Mucosa of rectum (tissue), 2 donors: ENCODE measurements around the gene HOXB5.

Source experiments
- H3K27ac ChIP-seq, 2 donors: one replicate each; pipeline ENCODE4 v1.7.0; 2013; ENCODE audit warnings: inconsistent platforms in 2 of 2, low read depth in 2 of 2, low read length in 2 of 2
- H3K27me3 ChIP-seq, 2 donors: one replicate each; pipeline ENCODE4 v1.7.0; 2013; ENCODE audit warnings: low read length in 2 of 2; ENCODE audit not compliant: control insufficient read depth in 2 of 2, insufficient read depth in 2 of 2
- H3K36me3 ChIP-seq, 2 donors: one replicate each; pipeline ENCODE4 v1.7.0; 2013; ENCODE audit warnings: low read length in 2 of 2; ENCODE audit not compliant: control insufficient read depth in 2 of 2, insufficient read depth in 2 of 2
- H3K4me1 ChIP-seq, 2 donors: one replicate each; pipeline ENCODE4 v1.7.0; 2013; ENCODE audit warnings: low read length in 2 of 2, mild to moderate bottlenecking in 1 of 2; ENCODE audit not compliant: control insufficient read depth in 2 of 2, insufficient read depth in 2 of 2
- H3K4me3 ChIP-seq, 2 donors: one replicate each; pipeline ENCODE4 v1.7.0; 2013; ENCODE audit warnings: low read length in 2 of 2
- H3K9ac ChIP-seq, 2 donors: one replicate each; pipeline ENCODE4 v1.7.0; 2013; ENCODE audit warnings: low read length in 2 of 2, low read depth in 1 of 2, mild to moderate bottlenecking in 1 of 2
- H3K9me3 ChIP-seq, 2 donors: one replicate each; pipeline ENCODE4 v1.7.0; 2013; ENCODE audit warnings: low read length in 2 of 2; ENCODE audit not compliant: control insufficient read depth in 2 of 2
- donor health status: healthy.
- donor health status: Normal muscosa, but diverticular disease.

HOXB5 gene

DNA sequence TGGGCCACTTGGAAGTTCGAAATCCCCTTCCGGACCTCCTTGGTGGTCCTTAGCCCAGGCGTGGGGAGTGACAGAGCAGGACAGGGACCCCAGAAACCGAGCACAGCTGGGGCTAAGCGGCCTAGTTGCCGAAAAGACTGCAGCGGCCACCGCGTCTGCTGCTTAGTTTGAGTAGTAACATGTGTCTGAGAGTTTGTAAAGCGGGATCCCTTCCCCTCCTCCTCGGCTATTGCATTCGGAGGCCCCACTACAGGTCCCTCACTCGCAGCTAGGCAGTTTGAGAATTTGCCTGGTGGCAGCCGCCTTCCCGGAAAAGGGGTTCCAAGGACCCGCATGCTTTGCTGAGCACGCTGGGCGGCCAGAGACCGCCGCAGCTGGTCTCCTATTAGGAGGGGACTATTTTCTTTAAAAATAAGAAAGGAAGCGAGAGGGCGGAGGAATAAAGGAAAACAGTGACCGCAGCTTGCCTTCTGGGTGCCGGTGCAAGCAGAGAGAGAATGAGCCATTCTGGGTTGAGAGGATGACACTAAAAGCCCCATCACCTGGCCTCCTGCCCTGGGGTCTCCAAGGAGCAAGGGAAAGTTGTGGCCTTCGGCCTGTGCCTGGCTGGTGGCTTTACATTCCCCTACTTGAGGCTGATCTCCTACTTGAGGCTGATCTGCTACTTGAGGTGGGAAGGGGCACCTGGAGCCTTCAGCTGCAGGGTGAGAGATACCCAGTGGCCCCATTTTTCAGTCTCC is 1.1 kb upstream of the HOXB5 start:
- Histone ChIP-seq H3K9me3 (no peaks in the 10 kb centered on the region), H3K4me3 (peak overlapping the region in 1 of 2 donors; percentile 31), H3K27me3 (peaks cover 0 to 2% of the 10 kb centered on the region in 2 donors), H3K9ac (peak overlapping the region in 1 of 2 donors; percentile 1), H3K27ac (peak overlapping the region; percentile 10 to 56), H3K4me1 (peaks cover 41 to 44% of the 10 kb centered on the region in 2 donors), H3K36me3 (peaks cover 23 to 29% of the 10 kb centered on the region in 2 donors)

DNA sequence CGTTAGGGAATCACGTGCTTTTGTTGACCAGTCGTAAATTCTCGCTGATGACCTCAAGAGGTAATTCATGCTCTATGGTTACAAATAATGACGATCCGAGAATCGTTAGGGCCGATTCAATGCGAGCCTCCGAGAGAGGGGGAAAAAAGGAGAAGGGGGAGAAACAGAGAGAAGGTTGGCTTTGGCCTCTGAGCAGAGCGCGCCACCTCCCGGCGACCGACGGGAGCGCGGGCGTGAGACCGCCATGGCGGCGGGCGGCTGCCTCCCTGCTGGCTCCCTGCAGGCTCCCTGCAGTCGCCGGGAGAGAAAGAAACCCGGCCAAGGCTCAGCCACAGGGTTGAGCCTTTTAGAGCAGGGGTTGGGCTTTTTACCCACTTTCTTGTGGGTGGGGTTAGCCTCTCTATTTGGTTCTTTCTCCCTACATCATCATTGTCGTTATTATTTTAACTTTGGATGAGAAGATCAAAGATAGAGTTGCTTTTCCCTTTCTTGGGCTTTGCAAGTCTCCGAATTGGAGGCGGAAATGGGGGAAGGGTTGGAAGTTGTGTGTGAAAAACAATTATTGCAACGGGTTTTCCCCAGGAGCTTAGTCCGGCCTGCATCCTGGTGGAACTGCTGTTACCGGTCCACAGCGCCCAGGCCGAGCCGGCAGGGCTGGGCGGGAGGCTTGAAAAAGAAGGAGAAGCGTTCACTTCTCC is 410 bp upstream of the HOXB5 start:
- Histone ChIP-seq H3K27ac (peak overlapping the region; percentile 10 to 56), H3K27me3 (peaks cover 0 to 2% of the 10 kb centered on the region in 2 donors), H3K9ac (peak overlapping the region in 1 of 2 donors; percentile 1), H3K4me3 (peak overlapping the region; percentile 31 to 53), H3K4me1 (peaks cover 37 to 38% of the 10 kb centered on the region in 2 donors), H3K36me3 (peaks cover 23 to 29% of the 10 kb centered on the region in 2 donors), H3K9me3 (no peaks in the 10 kb centered on the region)

GRCh38 chr17:48592577-48592976 is 1.0 kb downstream of the HOXB5 start:
- peak overlapping the region; percentile 35 to 57 for H3K9ac ChIP-seq
- H3K27ac ChIP-seq: peak overlapping the region; percentile 57 to 87
- H3K36me3 ChIP-seq: peaks cover 23 to 29% of the 10 kb centered on the region in 2 donors
- peaks cover 0 to 2% of the 10 kb centered on the region in 2 donors for H3K27me3 ChIP-seq
- peaks cover 26 to 34% of the 10 kb centered on the region in 2 donors for H3K4me1 ChIP-seq
- H3K4me3 ChIP-seq: peak overlapping the region; percentile 44 to 69
- H3K9me3 ChIP-seq: no peaks in the 10 kb centered on the region

DNA sequence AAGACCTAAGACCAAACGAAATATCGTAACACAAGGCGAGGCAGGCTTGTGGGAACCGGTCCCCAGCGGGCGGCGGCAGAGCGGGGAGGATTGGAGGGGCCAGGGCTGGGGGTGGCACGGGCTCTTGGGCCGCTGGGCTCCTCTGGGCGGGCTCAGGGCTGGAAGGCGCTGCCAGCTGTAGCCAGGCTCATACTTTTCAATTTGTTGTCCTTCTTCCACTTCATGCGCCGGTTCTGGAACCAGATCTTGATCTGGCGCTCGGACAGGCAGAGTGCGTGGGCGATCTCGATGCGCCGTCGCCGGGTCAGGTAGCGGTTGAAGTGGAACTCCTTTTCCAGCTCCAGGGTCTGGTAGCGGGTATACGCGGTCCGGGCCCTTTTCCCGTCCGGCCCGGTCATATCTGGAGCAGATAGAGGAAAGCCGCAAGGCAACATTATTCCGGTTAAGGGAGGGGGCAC is 1.5 kb downstream of the HOXB5 start:
- H3K9me3 ChIP-seq: no peaks in the 10 kb centered on the region
- H3K27me3 ChIP-seq: peaks cover 0 to under 1% of the 10 kb centered on the region in 2 donors
- peak overlapping the region in 1 of 2 donors; percentile 35 for H3K9ac ChIP-seq
- H3K36me3 ChIP-seq: peaks cover 22 to 26% of the 10 kb centered on the region in 2 donors
- peak overlapping the region; percentile 57 to 87 for H3K27ac ChIP-seq
- peak overlapping the region; percentile 2 to 69 for H3K4me3 ChIP-seq
- H3K4me1 ChIP-seq: peaks cover 21 to 34% of the 10 kb centered on the region in 2 donors

GRCh38 chr17:48591255-48592056 is 2.1 kb downstream of the HOXB5 start:
- no peaks in the 10 kb centered on the region for H3K27me3 ChIP-seq
- peak overlapping the region; percentile 75 to 87 for H3K27ac ChIP-seq
- peaks cover 17 to 23% of the 10 kb centered on the region in 2 donors for H3K36me3 ChIP-seq
- H3K9me3 ChIP-seq: no peaks in the 10 kb centered on the region
- peak overlapping the region in 1 of 2 donors; percentile 69 for H3K4me3 ChIP-seq
- peak overlapping the region; percentile 36 to 38 for H3K9ac ChIP-seq
- H3K4me1 ChIP-seq: peaks cover 16 to 33% of the 10 kb centered on the region in 2 donors

GRCh38 chr17:48590607-48591161 is 2.9 kb downstream of the HOXB5 start:
- no peaks in the 10 kb centered on the region for H3K27me3 ChIP-seq
- peak overlapping the region; percentile 38 to 54 for H3K9ac ChIP-seq
- peak overlapping the region; percentile 7 to 53 for H3K4me3 ChIP-seq
- H3K4me1 ChIP-seq: peaks cover 18 to 38% of the 10 kb centered on the region in 2 donors
- H3K9me3 ChIP-seq: no peaks in the 10 kb centered on the region
- H3K36me3 ChIP-seq: peaks cover 10 to 18% of the 10 kb centered on the region in 2 donors
- peak overlapping the region; percentile 75 to 87 for H3K27ac ChIP-seq

GRCh38 chr17:48589831-48590606 is 3.6 kb downstream of the HOXB5 start, which contains the start of gene HOXB3:
Gene HOXB3, minus strand, starts transcription at chr17:48590241. Its CDS starts 37,767 bp downstream, at chr17:48552474.
- Histone ChIP-seq H3K4me3 (peak within 1 kb of the TSS; percentile 40 to 53), H3K27ac (peak within 1 kb of the TSS; percentile 75 to 87), H3K4me1 (peaks cover 19 to 43% of the 10 kb centered on the region in 2 donors), H3K27me3 (no peaks in the 10 kb centered on the region), H3K9ac (peak within 1 kb of the TSS; percentile 42 to 54), H3K9me3 (no peaks in the 10 kb centered on the region), H3K36me3 (peaks cover 3 to 13% of the 10 kb centered on the region in 2 donors)

- no peaks in the 10 kb centered on the region for H3K27me3 ChIP-seq
These were observed 4.3 kb downstream of the HOXB5 start for GRCh38 chr17:48589060-48589830.

More at GRCh38 chr17:48589060-48589830, 4.3 kb downstream of the HOXB5 start:
- peaks cover 19 to 49% of the 10 kb centered on the region in 2 donors for H3K4me1 ChIP-seq
- peak overlapping the region; percentile 40 to 53 for H3K4me3 ChIP-seq
- peaks cover 0 to 6% of the 10 kb centered on the region in 2 donors for H3K36me3 ChIP-seq
- no peaks in the 10 kb centered on the region for H3K9me3 ChIP-seq
- peak overlapping the region; percentile 75 to 87 for H3K27ac ChIP-seq
- peak overlapping the region; percentile 13 to 42 for H3K9ac ChIP-seq
